GF-D8 (cell line): ENCODE measurements around the gene SLC13A2.

ENCODE experiments used
- DNase-seq: peaks from one replicate; lab custom pipeline; 2025; lab: John Stamatoyannopoulos, UW

Gene SLC13A2

DNA sequence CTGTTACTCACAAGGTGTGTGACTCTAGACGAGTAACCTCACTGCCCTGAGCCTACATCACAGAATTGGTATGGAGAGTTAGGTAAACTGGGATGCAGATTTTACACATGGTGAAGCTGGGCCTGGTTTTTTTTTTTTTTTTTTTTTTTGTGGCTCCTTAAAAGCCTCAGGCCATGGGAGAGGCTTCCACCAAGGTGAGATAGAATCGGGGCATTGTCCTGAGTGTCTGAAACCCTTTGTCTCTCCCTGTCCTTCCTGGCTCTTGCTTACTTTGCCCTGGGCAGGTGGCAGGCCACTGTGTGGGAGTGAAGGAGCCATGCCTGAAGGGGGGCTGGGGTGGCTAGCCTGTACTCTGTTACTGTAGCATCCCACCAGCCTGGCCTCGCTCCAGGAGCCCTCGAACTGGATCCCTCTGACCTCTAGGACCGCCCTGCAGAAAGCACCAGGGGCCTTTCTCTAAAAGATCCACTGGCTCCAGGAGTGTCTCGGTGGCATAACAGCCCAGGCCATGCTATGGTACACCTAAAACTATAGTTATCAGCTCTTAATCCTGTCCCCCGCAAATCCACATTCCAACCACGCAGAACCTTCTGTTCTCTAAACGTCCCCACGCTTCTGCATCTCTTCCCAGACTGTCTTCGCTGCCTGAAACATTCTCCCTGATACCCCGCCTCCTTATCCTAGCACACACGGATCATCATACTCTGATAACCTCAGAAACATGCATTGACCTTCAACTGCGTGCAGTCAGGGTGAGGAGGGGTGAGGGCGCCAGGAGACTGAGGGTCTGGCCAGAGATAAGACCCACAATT, 1.7 kb upstream of the SLC13A2 start:
- no peak for DNase-seq

DNA sequence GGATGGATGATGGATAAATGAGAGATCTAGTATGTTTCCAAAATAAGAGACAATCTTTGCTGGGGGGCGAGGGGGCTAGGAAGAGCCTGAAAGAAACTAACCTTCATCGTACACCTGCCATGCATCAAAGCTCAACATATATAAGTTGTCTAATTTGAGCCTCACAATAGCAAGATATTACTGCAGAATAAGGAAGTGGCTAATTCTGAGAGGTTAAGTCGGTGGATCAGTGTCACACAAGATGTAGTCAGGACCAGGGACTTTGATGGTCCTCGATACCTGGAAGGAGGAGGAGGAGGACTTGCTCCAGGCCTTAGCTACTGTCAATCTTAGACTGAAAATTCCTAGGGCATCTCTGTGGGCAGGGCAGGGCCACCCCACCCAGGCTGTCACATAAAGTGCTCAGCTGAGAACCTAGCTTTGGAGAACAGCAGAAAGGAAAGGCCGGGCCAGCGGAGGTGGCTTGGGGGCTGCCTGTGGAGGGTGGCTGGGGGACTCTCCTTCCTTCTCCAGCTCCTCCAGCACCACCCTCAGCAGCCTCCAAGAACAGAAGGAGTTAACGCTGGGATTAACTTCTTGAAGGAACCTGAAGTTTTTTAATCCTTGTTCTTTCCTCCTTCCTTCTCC, 460 bp upstream of the SLC13A2 start:
- no peak for DNase-seq

DNA sequence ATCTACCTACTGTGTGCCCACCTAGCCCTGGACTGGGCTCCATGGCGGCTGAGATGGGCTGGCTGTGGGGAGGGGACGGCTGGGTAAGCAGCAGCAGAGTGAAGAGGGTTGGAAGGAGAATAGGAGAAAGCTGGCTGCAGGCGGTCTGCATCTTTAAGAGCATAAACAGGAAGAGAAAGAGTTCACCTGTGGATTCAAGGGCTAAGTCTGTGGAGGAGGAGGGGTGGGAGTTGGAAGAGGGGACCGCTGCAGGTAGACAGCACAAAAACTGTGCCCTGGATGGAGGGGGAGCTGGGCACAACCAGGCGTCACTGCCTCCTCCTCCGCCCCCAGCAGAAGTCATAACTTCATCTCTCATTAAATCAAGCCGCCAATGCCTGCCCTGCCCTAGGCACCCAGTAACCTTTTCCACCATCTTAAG, 677 bp downstream of the SLC13A2 start:
- no peak for DNase-seq

DNA sequence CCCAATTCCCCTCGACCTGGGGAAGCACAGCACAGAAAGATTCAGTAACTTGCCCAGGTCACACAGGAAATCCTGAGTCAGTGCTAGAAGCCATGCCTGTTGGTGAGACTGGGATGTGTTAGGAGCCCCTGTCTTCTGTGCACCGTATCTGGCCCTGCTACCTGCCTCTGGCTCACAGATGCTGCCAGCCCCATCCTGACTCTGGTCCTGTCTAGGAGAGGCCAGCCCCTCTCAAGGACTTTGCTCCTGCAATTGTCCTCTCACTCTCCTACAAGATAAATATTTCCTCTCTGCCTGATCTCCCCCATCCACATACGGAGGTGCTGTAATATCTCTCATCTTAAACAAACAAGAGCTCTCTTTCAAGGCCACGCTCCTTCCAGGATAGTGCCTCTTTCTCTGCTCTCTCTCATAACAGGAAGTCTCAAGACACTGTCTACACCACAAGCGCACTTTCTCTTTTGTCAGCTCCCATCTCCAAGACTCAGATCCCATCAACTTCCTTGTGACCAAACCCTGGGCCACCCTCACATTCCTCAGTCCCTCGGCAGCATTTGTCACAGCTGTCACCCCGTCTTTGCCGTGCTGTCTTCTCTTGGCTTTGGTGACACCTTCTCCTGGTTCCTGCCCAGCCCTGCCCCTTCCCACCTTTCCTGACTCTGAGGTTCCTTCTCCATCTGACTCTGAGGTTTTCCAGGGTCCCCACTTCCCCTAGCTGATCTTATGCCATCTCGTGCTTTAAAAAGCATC, 1.9 kb downstream of the SLC13A2 start:
- DNase-seq, result no peak

DNA sequence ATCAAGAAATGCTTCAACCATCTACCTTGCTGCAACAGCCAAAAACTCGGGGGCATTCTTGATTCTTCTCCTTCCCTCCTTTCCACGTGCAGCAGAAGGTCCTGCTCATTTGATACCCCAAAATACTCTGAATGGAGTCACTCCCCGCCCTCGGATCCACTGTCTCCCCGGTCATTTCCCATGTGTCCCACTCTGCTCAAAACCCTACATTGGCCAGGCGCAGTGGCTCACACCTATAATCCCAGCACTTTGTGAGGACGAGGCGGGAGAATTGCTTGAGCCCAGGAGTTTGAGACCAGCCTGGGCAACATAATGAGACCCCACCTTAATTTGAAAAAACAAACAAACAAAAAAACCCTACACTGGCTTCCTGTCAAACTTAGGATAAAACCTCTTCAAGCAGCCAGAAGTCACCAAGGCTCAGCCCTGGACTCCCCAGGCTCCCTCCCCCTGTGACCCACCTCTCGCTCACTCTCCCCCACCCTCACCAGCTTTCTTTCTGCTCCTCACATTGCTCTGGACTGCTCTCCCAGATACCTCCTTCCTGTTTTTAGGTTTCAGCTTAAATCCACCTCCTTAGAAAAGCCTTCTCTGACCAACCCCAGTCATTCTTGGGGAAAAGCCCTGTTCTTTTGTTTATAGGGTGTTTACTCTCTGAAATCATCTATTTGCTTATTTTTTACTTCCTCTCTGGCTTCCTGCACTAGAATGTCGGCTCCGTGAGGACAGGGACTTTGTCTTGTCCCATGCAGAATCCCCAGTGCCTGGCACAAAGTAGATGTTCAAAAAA, 2.8 kb downstream of the SLC13A2 start:
- DNase-seq, result no peak

DNA sequence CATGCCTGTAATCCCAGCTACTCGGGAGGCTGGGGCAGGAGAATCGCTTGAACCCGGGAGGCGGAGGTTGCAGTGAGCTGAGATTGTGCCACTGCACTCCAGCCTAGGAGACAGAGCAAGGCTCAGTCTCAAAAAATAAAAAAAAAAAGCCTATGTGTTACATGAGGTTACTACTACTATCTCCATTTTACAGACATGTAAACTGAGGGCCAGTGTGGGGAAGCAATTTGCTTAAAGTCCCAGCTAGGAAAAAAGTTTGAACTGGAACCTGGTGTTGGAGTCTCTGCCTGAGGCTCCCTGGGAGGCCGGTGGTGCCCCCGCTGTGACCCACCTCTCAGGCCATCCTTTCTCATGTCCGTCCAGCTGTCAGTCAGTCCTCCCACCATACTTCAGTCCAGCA, 4.5 kb downstream of the SLC13A2 start:
- no peak for DNase-seq

DNA sequence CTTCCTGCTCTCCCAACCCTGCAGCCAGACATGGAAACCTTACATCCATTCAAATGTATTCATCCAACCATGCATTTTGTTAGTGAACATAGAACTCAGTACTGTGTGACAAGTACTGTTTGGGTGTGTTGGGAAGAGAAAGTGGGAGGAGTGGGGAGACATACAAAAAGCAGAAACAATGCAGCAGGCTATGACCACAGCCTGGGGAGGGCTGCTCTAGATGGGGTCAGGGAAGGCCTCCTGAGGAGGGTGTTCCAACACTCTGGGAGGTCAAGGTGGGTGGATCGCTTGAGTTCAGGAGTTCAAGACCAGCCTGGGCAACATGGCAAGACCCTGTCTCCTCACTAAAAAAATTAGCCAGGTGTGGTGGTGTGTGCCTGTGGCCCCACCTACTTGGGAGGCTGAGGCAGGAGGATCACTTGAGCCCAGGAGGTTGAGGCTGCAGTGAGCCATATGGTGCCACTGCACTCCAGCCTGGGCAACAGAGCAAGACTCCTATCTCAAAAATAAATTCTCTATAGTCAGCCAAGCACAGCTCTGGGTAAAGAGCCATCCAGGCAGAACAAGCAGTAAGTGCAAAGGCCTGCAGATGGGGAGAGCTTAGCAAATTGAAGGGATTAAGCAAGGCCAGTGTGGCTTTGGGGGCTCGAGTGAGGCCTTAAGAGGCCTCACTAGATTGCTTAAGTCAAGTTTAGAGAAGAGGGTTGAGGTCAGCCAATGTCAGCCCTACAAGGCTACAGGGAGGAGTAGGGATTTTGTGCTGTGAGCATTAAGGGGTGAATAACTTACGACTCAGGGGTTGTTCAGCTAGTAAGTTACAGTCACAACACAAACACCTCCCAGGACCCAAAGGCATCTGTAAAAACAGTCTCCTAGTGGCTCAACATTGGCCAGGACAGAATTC, 5.5 kb downstream of the SLC13A2 start:
- DNase-seq, result no peak

DNA sequence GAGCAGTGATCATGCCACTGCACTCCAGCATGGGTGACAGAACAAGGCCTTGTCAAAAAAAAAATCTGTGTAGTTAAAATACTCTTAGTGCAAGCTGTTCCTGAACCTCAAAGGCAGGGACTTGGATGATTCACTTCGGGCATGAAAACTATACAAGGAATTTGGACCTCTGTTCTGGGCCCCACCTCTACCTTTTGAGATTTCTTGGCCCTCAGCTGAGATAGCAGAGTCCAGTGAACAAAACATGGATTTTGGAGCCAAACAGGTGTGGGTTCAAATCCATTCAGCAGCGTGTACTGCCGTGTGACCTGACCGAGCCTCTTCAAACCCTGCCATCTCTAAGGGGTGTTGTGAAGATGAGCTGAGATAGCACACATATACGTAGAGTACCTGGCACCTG, 6.8 kb downstream of the SLC13A2 start:
- DNase-seq, result no peak

DNA sequence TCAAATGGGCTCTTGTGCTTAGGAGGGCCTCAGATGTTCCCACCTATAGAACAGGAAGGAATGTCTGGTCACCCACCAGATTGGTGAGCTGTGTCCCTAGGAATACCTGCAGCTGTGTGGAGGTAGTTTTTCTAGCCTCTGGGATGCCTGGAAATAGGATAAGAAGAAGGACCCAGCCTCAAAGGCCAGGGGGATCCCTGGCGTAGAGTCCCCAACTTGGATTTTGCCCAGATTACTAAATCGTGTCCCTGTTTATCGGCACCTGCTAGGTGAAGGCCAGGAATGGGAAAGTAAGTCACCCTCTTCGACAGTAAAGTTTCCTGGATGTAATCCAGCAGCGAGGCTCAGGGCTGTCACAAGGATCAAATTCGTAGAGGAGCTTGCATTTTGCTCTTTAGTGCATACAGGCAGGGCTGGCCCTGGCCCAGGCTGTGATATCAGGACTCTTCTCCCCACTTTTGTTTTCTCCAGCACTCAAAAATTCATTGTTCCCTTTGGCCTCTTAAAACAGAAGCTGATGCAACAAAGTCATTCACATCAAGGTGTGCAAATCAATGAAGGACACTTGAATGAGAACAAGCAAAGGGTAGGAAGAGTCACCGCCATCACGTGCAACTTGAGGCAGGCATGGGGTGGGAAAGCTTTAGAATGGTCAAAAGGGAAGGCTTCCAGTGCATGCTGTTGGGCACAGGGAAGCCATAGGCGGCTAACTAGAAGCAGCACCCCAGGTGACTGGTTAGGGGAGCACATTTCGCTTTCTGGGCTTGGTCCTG, 7.5 kb downstream of the SLC13A2 start:
- DNase-seq, result no peak

DNA sequence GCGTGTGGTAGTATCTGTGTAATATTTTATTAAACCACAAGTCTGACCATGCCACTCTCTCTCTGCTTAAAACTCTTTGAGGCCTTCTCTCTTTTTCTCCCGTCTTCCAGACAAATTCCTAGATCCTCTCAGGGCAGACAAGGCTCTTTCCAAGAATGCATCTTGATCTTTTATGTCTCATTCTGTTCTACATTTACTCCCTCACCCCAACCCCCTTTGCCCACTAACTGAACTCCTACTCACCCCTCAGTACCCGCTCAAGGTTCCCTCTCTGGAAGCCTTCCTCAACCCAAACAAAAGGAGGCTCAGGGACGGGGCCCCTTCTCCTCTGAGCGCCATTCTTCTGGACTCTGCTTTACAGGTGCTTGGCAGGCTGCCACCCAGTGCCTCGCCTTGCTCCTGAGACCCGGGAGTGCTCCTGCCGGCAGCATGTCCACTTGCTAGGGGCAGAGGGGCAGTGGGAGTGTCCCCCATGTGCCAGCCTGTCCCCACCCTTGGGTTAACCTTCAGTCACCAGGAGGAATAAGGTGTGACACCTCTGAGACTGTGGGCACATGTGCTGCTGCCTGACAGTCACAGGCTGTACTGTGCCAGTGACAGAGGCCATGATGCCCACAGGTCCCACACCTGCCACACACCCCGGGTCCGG, 9.2 kb downstream of the SLC13A2 start:
- no peak for DNase-seq

DNA sequence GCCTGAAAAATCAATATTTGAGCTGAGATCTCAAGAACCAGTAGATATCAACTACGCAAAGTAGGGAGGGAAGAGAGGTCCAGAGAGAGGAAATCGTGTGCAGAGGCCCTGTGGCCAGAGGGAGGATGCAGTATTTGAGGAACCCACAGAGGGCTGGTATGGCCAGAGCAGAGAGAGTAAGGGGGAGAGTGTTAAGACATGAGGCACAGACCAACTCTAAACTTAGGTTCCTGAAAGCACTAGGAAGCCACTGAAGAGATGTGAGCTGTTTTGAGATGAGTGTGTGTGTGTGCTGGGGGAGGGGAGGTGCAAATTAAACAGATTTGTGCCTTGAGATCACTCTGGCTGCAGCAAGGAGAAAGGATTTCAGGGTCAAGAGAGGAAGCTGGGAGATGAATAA, 10.9 kb downstream of the SLC13A2 start:
- DNase-seq, result no peak

DNA sequence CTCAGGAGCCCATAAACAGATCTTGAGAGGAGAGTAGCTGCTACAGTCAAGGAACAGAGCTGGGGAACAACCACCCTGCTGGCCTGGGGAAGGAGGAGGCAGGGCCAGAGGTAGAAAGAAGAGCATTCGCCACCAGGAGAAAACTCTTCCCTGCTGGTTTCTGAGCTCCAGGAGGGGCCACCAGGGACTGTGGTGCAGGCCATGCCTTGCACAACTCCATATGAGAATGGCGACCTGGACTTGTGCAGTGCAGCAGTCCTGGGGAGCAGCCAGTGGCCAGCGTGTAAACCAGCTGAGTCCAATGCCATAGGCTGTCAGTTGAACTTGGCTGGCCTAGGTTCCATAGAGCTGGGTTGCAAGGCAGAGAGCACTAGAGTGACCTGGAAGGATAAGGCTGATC, 11.6 kb downstream of the SLC13A2 start:
- no peak for DNase-seq

DNA sequence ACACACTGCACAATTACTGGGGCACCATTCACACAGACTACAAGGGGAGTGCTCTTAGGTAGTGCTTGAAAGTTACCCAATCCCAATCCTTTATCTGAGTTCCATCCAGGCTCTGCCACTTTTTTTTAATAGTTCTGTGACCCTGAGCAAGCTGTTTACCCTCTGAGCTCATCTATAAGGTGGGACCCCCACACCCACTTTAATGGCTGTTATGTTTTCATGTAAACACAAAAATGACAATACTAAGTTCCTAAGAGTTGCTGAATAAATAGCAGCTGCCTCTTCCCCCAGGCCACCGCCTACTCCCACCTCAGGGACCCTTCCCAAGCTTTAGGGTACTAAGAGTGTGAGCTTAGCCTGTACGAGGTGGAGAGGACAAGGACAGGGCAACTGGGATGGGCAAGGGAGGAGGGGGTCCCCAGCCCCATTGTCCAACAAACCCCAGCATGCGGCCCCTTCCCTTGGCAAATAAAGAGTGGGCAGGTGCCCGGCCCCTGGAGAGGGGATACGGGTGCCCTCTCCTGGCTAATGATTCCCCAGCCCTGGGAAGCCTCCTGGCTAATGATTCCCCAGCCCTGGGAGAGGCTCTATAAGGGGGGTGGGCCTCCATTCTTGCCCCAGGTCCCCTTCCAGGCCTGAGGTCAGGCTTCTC, 14.6 kb downstream of the SLC13A2 start:
- no peak for DNase-seq

DNA sequence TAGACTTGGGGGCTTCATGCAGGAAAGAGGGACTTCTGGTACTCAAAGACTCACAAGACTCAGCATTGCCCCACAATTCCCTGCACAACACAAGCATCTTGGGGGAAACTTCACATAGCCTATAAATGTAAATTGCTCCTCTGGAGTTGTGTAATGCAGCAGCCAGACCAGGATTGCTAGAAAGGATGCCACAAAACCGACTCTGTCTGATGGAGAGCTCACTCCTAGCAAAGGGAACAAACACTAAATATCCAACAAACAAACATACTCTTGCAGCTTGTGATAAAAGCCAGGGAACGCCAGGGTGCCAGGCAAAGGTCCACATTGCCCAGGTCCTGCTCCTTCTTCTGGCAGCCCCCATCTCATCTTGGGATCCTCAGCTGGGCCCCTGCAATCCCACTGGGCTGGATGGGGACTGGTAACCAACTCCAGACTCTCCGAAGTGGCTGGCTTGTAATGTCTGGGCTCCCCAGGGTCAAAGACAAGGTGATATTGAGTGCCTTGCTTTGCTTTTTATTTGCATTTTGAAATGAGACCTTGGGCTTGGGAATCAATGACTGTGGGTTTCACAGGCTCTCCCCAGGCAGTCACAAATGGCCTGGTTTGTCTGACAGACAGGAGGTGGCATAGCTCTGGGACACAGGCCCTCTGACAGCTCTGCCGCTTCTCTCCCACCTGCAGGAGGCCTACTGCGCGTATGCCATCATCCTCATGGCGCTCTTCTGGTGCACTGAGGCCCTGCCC, 15.3 kb downstream of the SLC13A2 start:
- DNase-seq, result no peak

DNA sequence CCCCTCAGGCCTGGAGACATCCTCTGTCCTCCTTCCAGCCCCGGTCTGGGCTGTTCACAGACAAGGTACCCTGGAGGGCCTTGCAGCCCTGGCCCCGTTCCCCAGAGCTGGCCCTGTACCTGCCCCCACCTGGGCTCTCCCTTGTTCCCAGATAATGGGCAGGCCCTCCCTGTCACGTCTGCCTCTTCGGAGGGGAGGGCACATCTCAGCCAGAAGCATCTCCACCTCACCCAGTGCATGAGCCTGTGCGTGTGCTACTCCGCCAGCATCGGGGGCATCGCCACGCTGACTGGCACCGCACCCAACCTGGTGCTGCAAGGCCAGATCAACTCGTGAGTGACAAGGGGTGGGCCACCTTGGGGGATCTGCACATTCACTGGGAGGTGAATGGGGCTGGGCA, 17.8 kb downstream of the SLC13A2 start:
- no peak for DNase-seq

DNA sequence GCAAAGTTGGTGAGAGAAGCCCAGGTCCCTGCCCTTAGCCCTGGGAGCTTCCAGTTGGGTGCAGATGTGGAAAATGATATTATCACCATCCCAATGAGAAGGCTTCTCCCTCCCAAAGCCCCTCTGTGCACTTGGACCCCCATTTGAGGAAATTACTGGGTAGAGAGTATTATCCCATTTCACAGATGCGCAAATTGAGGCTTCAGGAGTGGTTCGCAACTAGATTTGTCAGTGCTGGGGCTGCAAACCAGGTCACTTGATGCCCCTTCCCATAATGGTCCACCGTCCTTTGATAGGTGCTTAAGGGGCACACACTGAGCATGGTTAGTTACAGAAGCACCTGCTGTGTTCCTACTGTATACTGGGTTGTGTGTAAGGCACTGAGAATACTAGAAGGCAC, 18.4 kb downstream of the SLC13A2 start:
- DNase-seq, result no peak

DNA sequence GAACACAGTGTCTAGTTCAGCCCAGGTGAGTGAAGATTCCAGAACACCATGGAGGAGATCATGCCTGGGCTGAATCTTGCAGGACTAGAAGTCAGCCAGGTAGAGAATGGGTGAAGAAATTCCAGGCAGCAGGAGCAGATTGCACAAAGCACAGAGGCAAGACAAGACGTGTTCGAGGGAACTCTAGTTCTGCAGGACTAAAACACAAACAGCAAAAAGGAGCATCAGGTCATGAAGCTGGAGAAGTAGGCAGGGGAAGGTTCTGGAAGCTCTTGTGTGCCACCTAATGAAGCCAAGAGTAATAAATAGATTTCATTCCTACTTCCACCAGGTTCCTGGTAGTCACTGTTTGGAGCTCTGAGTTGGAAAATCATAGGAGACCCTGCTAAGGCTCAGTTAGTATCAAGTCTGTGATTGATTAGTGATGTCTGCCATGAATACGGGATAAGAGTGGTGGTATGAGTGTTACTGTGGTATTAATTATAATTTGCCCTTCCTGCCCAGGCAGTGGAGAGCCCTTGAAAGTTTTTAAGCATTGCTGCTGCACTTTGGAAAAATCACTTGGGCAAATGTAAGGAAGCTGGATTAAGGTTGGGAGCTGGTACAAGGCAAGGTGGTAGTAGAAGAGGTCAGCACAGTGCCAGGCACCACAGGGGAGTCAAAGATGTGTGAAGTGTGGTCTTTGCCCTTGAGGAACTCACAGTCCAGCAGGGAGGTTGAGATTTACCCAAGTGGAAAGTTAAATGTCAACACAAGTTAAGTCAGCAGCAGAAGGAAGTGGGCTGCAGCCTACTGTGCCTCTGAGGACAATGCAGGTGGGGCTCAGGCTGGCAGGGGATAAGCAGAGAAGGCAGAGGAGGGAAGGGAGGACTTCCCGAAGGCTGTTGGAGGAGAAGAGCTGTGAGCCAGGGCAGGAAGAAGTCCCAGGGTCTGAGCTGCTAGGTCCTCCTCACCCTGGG, 19.2 kb downstream of the SLC13A2 start:
- DNase-seq, result no peak

DNA sequence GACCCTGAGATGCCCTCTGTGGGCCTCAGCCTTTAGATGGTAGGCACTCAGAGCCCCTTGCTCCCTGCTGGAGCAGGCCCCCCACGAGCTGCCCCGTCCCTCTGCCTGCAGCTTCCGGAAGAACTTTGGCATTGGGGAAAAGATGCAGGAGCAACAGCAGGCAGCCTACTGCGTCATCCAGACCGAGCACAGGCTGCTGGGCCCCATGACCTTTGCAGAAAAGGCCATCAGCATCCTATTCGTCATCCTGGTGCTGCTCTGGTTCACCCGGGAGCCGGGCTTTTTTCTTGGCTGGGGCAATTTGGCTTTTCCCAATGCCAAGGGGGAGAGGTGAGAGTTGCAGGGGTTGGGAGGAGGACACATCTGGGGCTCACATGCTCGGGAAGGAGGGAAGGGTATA, 20.0 kb downstream of the SLC13A2 start:
- DNase-seq, result no peak
